Osteocyte (in vitro differentiated cells): ENCODE results near the gene CSH2. TPM values are rescaled to one million over a fixed set of nuclear protein-coding genes. Genes with fewer than 3 reads are reported as not detected.
A peak's percentile ranks its signal among the peaks of the same experiment; 100 is the strongest.

ENCODE experiments used
- DNase-seq: peaks from one replicate; pipeline ENCODE4 v3.0.0; 2021; ENCODE audit warnings: mixed read lengths; ENCODE audit not compliant: unreplicated experiment; ENCODE audit errors: extremely low spot score
- H3K27ac Mint-ChIP-seq: one replicate; pipeline ENCODE4 v1.8.0; 2021; ENCODE audit warnings: mild to moderate bottlenecking, mixed read lengths; ENCODE audit not compliant: unreplicated experiment
- H3K27me3 Mint-ChIP-seq: one replicate; pipeline ENCODE4 v1.8.0; 2021; ENCODE audit warnings: mixed read lengths; ENCODE audit not compliant: unreplicated experiment
- H3K36me3 Mint-ChIP-seq: one replicate; pipeline ENCODE4 v1.8.0; 2021; ENCODE audit warnings: mixed read lengths; ENCODE audit not compliant: unreplicated experiment
- H3K4me1 Mint-ChIP-seq: one replicate; pipeline ENCODE4 v1.8.0; 2021; ENCODE audit warnings: mixed read lengths; ENCODE audit not compliant: unreplicated experiment
- H3K4me3 Mint-ChIP-seq: one replicate; pipeline ENCODE4 v1.8.0; 2021; ENCODE audit warnings: mild to moderate bottlenecking, moderate library complexity, mixed read lengths; ENCODE audit not compliant: unreplicated experiment
- H3K9me3 Mint-ChIP-seq: one replicate; pipeline ENCODE4 v1.8.0; 2021; ENCODE audit warnings: mixed read lengths; ENCODE audit not compliant: unreplicated experiment
- total RNA-seq: library from RNA; stranded (reverse); gene quantifications from 2 replicates; pipeline ENCODE4 v1.2.1, GENCODE V29; 2021
- TF ChIP-seq, protein P1 (sequence below): fragments of 200-600 bp; sonication (generic); IDR thresholded peaks from 2 replicates; pipeline ENCODE4 v1.5.0; 2021; ENCODE audit warnings: antibody characterized with exemption, mild to moderate bottlenecking, moderate library complexity

The CSH2 gene
- total RNA-seq, 1 donor from 2014 or later: not detected

DNA sequence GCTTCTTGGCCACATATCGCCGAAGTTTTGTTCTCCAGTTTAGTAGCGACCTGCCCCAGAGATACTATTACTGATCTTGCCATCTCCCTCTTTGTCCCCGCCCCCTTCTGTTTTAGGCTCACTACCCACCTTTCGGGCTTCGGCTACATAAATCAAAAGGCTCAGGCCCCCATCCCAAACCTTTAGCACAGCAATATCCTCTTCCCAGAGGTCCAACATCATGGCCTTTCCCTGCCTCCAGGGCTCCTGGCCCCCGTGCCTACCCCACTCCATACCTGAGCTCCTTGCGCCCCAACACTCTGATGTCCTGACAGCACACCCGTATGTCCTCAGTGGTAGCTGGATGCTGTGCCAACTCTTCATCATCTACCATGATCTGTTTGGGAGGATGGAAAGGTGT lies 49.1 kb downstream of the CSH2 start:
- Mint-ChIP-seq H3K4me1 (peaks cover 27% of the 10 kb centered on the region), H3K36me3 (peaks cover 50% of the 10 kb centered on the region), H3K9me3 (no peaks in the 10 kb centered on the region), H3K4me3 (peak overlapping the region; percentile 18), H3K27me3 (no peaks in the 10 kb centered on the region), H3K27ac (no peak overlapping the region)
- DNase-seq: no peak
- TF ChIP-seq, protein P1, sequence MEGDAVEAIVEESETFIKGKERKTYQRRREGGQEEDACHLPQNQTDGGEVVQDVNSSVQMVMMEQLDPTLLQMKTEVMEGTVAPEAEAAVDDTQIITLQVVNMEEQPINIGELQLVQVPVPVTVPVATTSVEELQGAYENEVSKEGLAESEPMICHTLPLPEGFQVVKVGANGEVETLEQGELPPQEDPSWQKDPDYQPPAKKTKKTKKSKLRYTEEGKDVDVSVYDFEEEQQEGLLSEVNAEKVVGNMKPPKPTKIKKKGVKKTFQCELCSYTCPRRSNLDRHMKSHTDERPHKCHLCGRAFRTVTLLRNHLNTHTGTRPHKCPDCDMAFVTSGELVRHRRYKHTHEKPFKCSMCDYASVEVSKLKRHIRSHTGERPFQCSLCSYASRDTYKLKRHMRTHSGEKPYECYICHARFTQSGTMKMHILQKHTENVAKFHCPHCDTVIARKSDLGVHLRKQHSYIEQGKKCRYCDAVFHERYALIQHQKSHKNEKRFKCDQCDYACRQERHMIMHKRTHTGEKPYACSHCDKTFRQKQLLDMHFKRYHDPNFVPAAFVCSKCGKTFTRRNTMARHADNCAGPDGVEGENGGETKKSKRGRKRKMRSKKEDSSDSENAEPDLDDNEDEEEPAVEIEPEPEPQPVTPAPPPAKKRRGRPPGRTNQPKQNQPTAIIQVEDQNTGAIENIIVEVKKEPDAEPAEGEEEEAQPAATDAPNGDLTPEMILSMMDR: no peak

DNA sequence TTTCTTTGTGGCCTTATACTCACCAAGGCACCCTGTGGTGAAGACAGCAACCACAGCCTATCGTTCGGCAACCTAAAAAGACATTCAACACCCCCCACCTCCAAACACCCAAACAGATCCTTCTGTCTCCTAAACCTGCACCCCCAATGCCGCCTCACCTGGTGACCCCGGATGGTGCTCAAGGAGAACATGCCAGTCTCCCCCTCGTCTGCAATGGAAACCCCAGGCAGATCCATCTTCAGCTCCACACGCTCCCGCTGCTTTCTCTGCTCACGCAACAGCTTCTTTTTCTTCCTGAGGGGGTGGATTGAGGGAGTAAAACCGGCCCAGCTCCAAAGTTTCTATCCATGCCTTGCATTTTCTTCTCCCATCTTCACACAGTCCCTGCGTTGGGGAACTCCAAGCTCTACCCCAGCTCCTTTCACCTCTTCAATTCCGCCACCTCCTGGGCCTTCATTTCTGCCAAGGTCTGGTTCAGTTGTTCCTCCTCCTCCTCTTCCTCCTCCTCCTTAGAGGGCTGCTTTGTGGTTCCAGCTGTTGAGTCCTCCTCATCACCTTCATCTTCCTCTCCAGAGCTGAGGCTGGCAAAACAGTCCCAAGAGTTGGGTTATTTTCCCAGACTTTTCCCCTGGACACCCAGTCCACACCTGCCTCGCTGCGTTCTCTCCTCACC lies 49.7 kb downstream of the CSH2 start:
- H3K4me1 Mint-ChIP-seq: peaks cover 23% of the 10 kb centered on the region
- no peak for DNase-seq
- peaks cover 50% of the 10 kb centered on the region for H3K36me3 Mint-ChIP-seq
- no peak overlapping the region for H3K27ac Mint-ChIP-seq
- H3K9me3 Mint-ChIP-seq: no peaks in the 10 kb centered on the region
- no peaks in the 10 kb centered on the region for H3K27me3 Mint-ChIP-seq
- TF ChIP-seq, protein P1: no peak
- H3K4me3 Mint-ChIP-seq: no peak overlapping the region

DNA sequence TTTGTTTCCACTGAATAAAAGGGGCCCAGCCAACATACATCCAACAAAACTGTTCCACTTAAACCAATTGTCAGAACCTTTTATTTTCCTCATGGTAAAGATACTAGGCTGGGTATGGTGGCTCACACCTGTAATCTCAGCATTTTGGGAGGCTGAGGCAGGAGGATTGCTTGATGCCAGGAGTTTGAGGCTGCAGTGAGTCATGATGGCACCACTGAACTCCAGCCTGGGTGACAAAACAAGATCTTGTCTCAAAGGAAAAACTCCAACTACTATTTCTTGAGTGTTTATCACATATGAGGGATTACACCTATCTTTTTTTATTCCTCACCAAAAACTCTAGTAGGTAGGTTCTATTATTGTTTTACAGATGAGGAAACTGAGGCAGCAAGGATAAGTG lies 50.9 kb downstream of the CSH2 start:
- DNase-seq: no peak
- H3K36me3 Mint-ChIP-seq: peaks cover 61% of the 10 kb centered on the region
- H3K9me3 Mint-ChIP-seq: no peaks in the 10 kb centered on the region
- H3K27ac Mint-ChIP-seq: no peak overlapping the region
- H3K27me3 Mint-ChIP-seq: no peaks in the 10 kb centered on the region
- H3K4me1 Mint-ChIP-seq: peaks cover 14% of the 10 kb centered on the region
- TF ChIP-seq, protein P1: no peak
- no peak overlapping the region for H3K4me3 Mint-ChIP-seq

Other genes starting within 250 kb of the CSH2 start
- 52.6 and 54.3 TPM in 2 replicates for gene LIMD2, start 173.6 kb downstream of the CSH2 start, total RNA-seq
- 42.9 and 50.6 TPM in 2 replicates for gene STRADA, start 131.9 kb downstream of the CSH2 start, total RNA-seq
- gene CCDC47, start 100.1 kb downstream of the CSH2 start, total RNA-seq: 80.6 and 87.5 TPM in 2 replicates
- 109 and 123 TPM in 2 replicates for gene DDX42, start 99.5 kb downstream of the CSH2 start, total RNA-seq
- 98.5 and 106 TPM in 2 replicates for gene PSMC5, start 46.2 kb downstream of the CSH2 start, total RNA-seq
- 36.1 and 37.4 TPM in 2 replicates for gene FTSJ3, start 46.0 kb downstream of the CSH2 start, total RNA-seq
- 42.6 and 44.7 TPM in 2 replicates for gene SMARCD2, start 31.0 kb downstream of the CSH2 start, total RNA-seq
- not detected in 2 replicates for gene GH2, start 8.3 kb upstream of the CSH2 start, total RNA-seq
- not detected in 2 replicates for gene CSH1, start 22.9 kb upstream of the CSH2 start, total RNA-seq
- not detected in 2 replicates for gene CSHL1, start 37.6 kb upstream of the CSH2 start, total RNA-seq
- gene GH1, start 45.2 kb upstream of the CSH2 start, total RNA-seq: not detected in 2 replicates
- not detected in 2 replicates for gene CD79B, start 58.7 kb upstream of the CSH2 start, total RNA-seq
- gene SCN4A, start 99.2 kb upstream of the CSH2 start, total RNA-seq: not detected in 2 replicates
- gene PRR29, start 124.7 kb upstream of the CSH2 start, total RNA-seq: not detected in 2 replicates
- gene ICAM2, start 147.0 kb upstream of the CSH2 start, total RNA-seq: not detected in 2 replicates